Caco-2 (cell line): ENCODE data around the gene IKZF1. TPM values are rescaled to one million over a fixed set of nuclear protein-coding genes. Genes with fewer than 3 reads are reported as not detected.

Experiments used
- BruUV-seq: library from RNA; stranded (reverse); fragments of 400-500 nt; replicated peaks from 2 replicates; lab custom pipeline; 2021; lab: Mats Ljungman, UMichigan
- CTCF ChIA-PET: fragments of 300-600 bp; sonication (Branson Sonifier 250); formaldehyde crosslinking; loops from one replicate; lab custom pipeline; 2022; ENCODE audit warnings: antibody characterized with exemption; lab: Charles Lee
- POLR2A ChIA-PET: fragments of 300-600 bp; sonication (Branson Sonifier 250); formaldehyde crosslinking; loops from one replicate; lab custom pipeline; 2022; ENCODE audit warnings: antibody characterized with exemption; lab: Charles Lee
- DNase-seq, 2 experiments: peaks; one replicate each; pipeline versions ENCODE4 v3.0.0 to v3.0.0-alpha.2; 2020 to 2022
- H3K27me3 ChIP-seq: replicated peaks from 2 replicates; pipeline ENCODE4 v1.6.0; 2011; ENCODE audit warnings: low read length; ENCODE audit not compliant: control insufficient read depth, insufficient read depth
- H3K36me3 ChIP-seq: 2 replicates; pipeline ENCODE4 v1.5.1; 2011; ENCODE audit warnings: low read length; ENCODE audit not compliant: control insufficient read depth, insufficient read depth
- H3K4me1 ChIP-seq: fragments of 250-450 bp; sonication (Bioruptor Pico); 2 replicates; pipeline ENCODE4 v1.5.1; 2020; ENCODE audit warnings: mild to moderate bottlenecking
- H3K4me3 ChIP-seq: 2 replicates; pipeline ENCODE4 v1.5.1; 2011; ENCODE audit warnings: low read depth, mild to moderate bottlenecking, control low read depth, low read length
- H3K9me3 ChIP-seq: fragments of 250-450 bp; sonication (Bioruptor Pico); 2 replicates; pipeline ENCODE4 v1.5.1; 2020; ENCODE audit warnings: mild to moderate bottlenecking, moderate library complexity
- H3K27ac Mint-ChIP-seq: one replicate; pipeline ENCODE4 v1.8.0; 2022; ENCODE audit warnings: mixed read lengths; ENCODE audit not compliant: unreplicated experiment
- H3K27me3 Mint-ChIP-seq: one replicate; pipeline ENCODE4 v1.8.0; 2022; ENCODE audit warnings: mixed read lengths; ENCODE audit not compliant: insufficient read depth, unreplicated experiment
- H3K36me3 Mint-ChIP-seq: one replicate; pipeline ENCODE4 v1.8.0; 2022; ENCODE audit warnings: mild to moderate bottlenecking, mixed read lengths; ENCODE audit not compliant: insufficient read depth, unreplicated experiment
- H3K4me1 Mint-ChIP-seq: one replicate; pipeline ENCODE4 v1.8.0; 2022; ENCODE audit warnings: low read depth, mixed read lengths; ENCODE audit not compliant: unreplicated experiment
- H3K4me3 Mint-ChIP-seq: one replicate; pipeline ENCODE4 v1.8.0; 2022; ENCODE audit warnings: mild to moderate bottlenecking, moderate library complexity, mixed read lengths; ENCODE audit not compliant: unreplicated experiment
- H3K9me3 Mint-ChIP-seq: one replicate; pipeline ENCODE4 v1.8.0; 2022; ENCODE audit warnings: mixed read lengths; ENCODE audit not compliant: unreplicated experiment
- CTCF ChIP-seq, 2 experiments: fragments of 200-600 bp in 1 of 2; IDR thresholded peaks; 1 replicate in 1 of 2; 2 replicates in 1 of 2; pipeline versions ENCODE4 v1.5.1 to v1.8.0; 2011 to 2022; ENCODE audit warnings: antibody characterized with exemption in 1 of 2, control low read depth in 1 of 2, inconsistent platforms in 1 of 2, low read depth in 1 of 2, low read length in 1 of 2, mild to moderate bottlenecking in 1 of 2, moderate library complexity in 1 of 2; ENCODE audit not compliant: insufficient read depth in 1 of 2, severe bottlenecking in 1 of 2, unreplicated experiment in 1 of 2
- intact Hi-C: fragments of 100-400 bp; cut with micrococcal nuclease; formaldehyde crosslinking; loops from one replicate; pipeline ENCODE4 v1.10.0; 2022; ENCODE audit not compliant: unreplicated experiment
- total RNA-seq: library from RNA; stranded (reverse); gene quantifications from 2 replicates; pipeline ENCODE4 v1.2.3, GENCODE V29; 2022

IKZF1 gene
- total RNA-seq, 1 experiment from 2014 or later, result not detected

- Mint-ChIP-seq H3K36me3 (peaks cover 9% of the 10 kb centered on the region), H3K27me3 (no peaks in the 10 kb centered on the region), H3K27ac (no peak overlapping the region), H3K4me1 (peaks cover 17% of the 10 kb centered on the region), H3K9me3 (no peaks in the 10 kb centered on the region), H3K4me3 (no peak overlapping the region)
- no TSS peak for BruUV-seq
- intact Hi-C loops, result no loop called here
- H3K4me3 ChIP-seq, result no peak overlapping the region
- ChIA-PET POLR2A (no interaction called here), CTCF (no interaction called here)
- no peaks in the 10 kb centered on the region for H3K27me3 ChIP-seq
- no peak for DNase-seq
- no peak for TF ChIP-seq CTCF (IDR thresholded peaks at IDR 0.05; ENCODE audit: insufficient read depth in 1 of 2, low read depth in 1 of 2, low read length in 1 of 2, severe bottlenecking in 1 of 2, unreplicated experiment in 1 of 2)
- H3K9me3 ChIP-seq, result no peaks in the 10 kb centered on the region
- no peaks in the 10 kb centered on the region for H3K36me3 ChIP-seq
- peaks cover 28% of the 10 kb centered on the region for H3K4me1 ChIP-seq
Observed at GRCh38 chr7:50431722-50432305, 127.3 kb downstream of the IKZF1 start.

GRCh38 chr7:50436133-50436806 is 131.8 kb downstream of the IKZF1 start:
- H3K4me1 ChIP-seq, result peaks cover 9% of the 10 kb centered on the region
- DNase-seq, result peak in 1 of 2 experiments; percentile 31
- Mint-ChIP-seq H3K27me3 (no peaks in the 10 kb centered on the region), H3K36me3 (peaks cover 18% of the 10 kb centered on the region), H3K27ac (peak overlapping the region; percentile 63), H3K4me3 (no peak overlapping the region), H3K4me1 (peaks cover 7% of the 10 kb centered on the region), H3K9me3 (no peaks in the 10 kb centered on the region)
- H3K27me3 ChIP-seq, result no peaks in the 10 kb centered on the region
- no peak overlapping the region for H3K4me3 ChIP-seq
- no peaks in the 10 kb centered on the region for H3K9me3 ChIP-seq
- intact Hi-C loops, result no loop called here
- no peak for TF ChIP-seq CTCF (IDR thresholded peaks at IDR 0.05; ENCODE audit: insufficient read depth in 1 of 2, low read depth in 1 of 2, low read length in 1 of 2, severe bottlenecking in 1 of 2, unreplicated experiment in 1 of 2)
- ChIA-PET POLR2A (no interaction called here), CTCF (no interaction called here)
- no TSS peak for BruUV-seq
- no peaks in the 10 kb centered on the region; the same call in 1 of the 2 replicates for H3K36me3 ChIP-seq

- Mint-ChIP-seq H3K27ac (peak overlapping the region; percentile 68), H3K36me3 (peaks cover 54% of the 10 kb centered on the region), H3K4me1 (peaks cover 21% of the 10 kb centered on the region), H3K27me3 (no peaks in the 10 kb centered on the region), H3K4me3 (peak overlapping the region; percentile 32), H3K9me3 (no peaks in the 10 kb centered on the region)
- no peaks in the 10 kb centered on the region for H3K36me3 ChIP-seq
- BruUV-seq, result no TSS peak
- no peaks in the 10 kb centered on the region for H3K9me3 ChIP-seq
- POLR2A ChIA-PET, result interaction anchor here (0.6 to 1.1 kb wide), 3 partner anchors 20 to 600 kb away, joined by 3 read pairs; no protein-coding TSS in a partner anchor
- no peaks in the 10 kb centered on the region for H3K27me3 ChIP-seq
- no peak for TF ChIP-seq CTCF (IDR thresholded peaks at IDR 0.05; ENCODE audit: insufficient read depth in 1 of 2, low read depth in 1 of 2, low read length in 1 of 2, severe bottlenecking in 1 of 2, unreplicated experiment in 1 of 2)
- peak; percentile 81 to 86 for DNase-seq
- H3K4me1 ChIP-seq, result peaks cover 27% of the 10 kb centered on the region
- CTCF ChIA-PET, result interaction anchor here (1.0 kb wide), 2 partner anchors 20 to 28 kb away, joined by 3 to 8 read pairs; no protein-coding TSS in a partner anchor
- no peak overlapping the region for H3K4me3 ChIP-seq
- intact Hi-C loops, result loop anchor here (1.0 kb wide), 2 partner anchors 20 to 930 kb away; no protein-coding TSS in a partner anchor
Observed at GRCh38 chr7:50446542-50446960, 142.0 kb downstream of the IKZF1 start.
